Activated T-cell treated with anti-CD3 and anti-CD28 coated beads for 1 hour (primary cell): ENCODE results near the gene FDPS.
A peak's percentile ranks its signal among the peaks of the same experiment; 100 is the strongest.

Source experiments
- DNase-seq: peaks from one replicate; pipeline ENCODE4 v3.0.0-alpha.2; 2020; ENCODE audit warnings: low read depth

Gene FDPS

GRCh38 chr1:155308493-155309422, at the start of gene FDPS:
Gene FDPS, plus strand, starts transcription at chr1:155308866. Its CDS starts 924 bp downstream, at chr1:155309790.
- DNase-seq, result peak; percentile 90

GRCh38 chr1:155260276-155260675, 48.4 kb upstream of the FDPS start:
- DNase-seq, result no peak

GRCh38 chr1:155261493-155261851, 47.2 kb upstream of the FDPS start:
- no peak for DNase-seq

GRCh38 chr1:155261852-155262673, 46.6 kb upstream of the FDPS start, which contains the start of gene SCAMP3:
Gene SCAMP3, minus strand, starts transcription at chr1:155262360. Its CDS starts 209 bp downstream, at chr1:155262151.
- peak; percentile 77 for DNase-seq

- no peak for DNase-seq
Observed at GRCh38 chr1:155263067-155263466, 45.6 kb upstream of the FDPS start.

GRCh38 chr1:155266553-155266952, 42.1 kb upstream of the FDPS start:
- DNase-seq, result no peak

GRCh38 chr1:155267373-155267772, 41.3 kb upstream of the FDPS start:
- no peak for DNase-seq

GRCh38 chr1:155268630-155269029, 40.0 kb upstream of the FDPS start:
- no peak for DNase-seq

- DNase-seq, result no peak
Observed at GRCh38 chr1:155269381-155269780, 39.3 kb upstream of the FDPS start.

GRCh38 chr1:155272466-155273342, 36.0 kb upstream of the FDPS start:
- no peak for DNase-seq

- peak; percentile 90 for DNase-seq
Observed at GRCh38 chr1:155273343-155274245, 35.1 kb upstream of the FDPS start, which contains the start of gene CLK2. Gene CLK2, minus strand, starts transcription at chr1:155273504. Its CDS starts 2,527 bp downstream, at chr1:155270977.

GRCh38 chr1:155277070-155277901, 31.4 kb upstream of the FDPS start, which contains the start of gene HCN3:
Gene HCN3, plus strand, starts transcription at chr1:155277463. Its CDS starts 128 bp downstream, at chr1:155277591.
- peak; percentile 83 for DNase-seq

GRCh38 chr1:155277902-155278688, 30.6 kb upstream of the FDPS start:
- DNase-seq, result peak; percentile 66

GRCh38 chr1:155278689-155279160, 29.9 kb upstream of the FDPS start:
- no peak for DNase-seq

- DNase-seq, result no peak
Observed at GRCh38 chr1:155279268-155279667, 29.4 kb upstream of the FDPS start.

GRCh38 chr1:155282488-155283091, 26.1 kb upstream of the FDPS start:
- DNase-seq, result no peak

- no peak for DNase-seq
Observed at GRCh38 chr1:155284476-155284875, 24.2 kb upstream of the FDPS start.

GRCh38 chr1:155285063-155285462, 23.6 kb upstream of the FDPS start:
- no peak for DNase-seq
